HepG2 (cell line): ENCODE data around the gene B4GALT2. TPM values are rescaled to one million over a fixed set of nuclear protein-coding genes. Genes with fewer than 3 reads are reported as not detected.

Source experiments
- HNRNPK ChIP-seq: fragments of 200-400 bp; formaldehyde crosslinking; IDR thresholded peaks from 2 replicates; pipeline ENCODE4 v1.6.1; 2018; ENCODE audit warnings: low read length, low read depth, moderate library complexity, mild to moderate bottlenecking; ENCODE audit not compliant: poor library complexity, severe bottlenecking
- NFE2L1 ChIP-seq: sonication (generic); formaldehyde crosslinking; IDR thresholded peaks from 2 replicates; pipeline ENCODE4 v1.4.0; 2020; ENCODE audit warnings: missing genetic modification reagents, mild to moderate bottlenecking, borderline replicate concordance
- ZNF383 ChIP-seq: sonication (generic); formaldehyde crosslinking; IDR thresholded peaks from 2 replicates; pipeline ENCODE4 v1.4.0; 2020; ENCODE audit warnings: missing genetic modification reagents, mild to moderate bottlenecking, borderline replicate concordance
- ZNF530 ChIP-seq: sonication (generic); formaldehyde crosslinking; IDR thresholded peaks from 2 replicates; pipeline ENCODE4 v1.5.0; 2020; ENCODE audit warnings: low read depth, mild to moderate bottlenecking, missing genetic modification reagents
- ZNF543 ChIP-seq: sonication (generic); formaldehyde crosslinking; IDR thresholded peaks from 2 replicates; pipeline ENCODE4 v1.4.0; 2020; ENCODE audit warnings: mild to moderate bottlenecking, missing genetic modification reagents
- ZNF776 ChIP-seq: sonication (generic); formaldehyde crosslinking; IDR thresholded peaks from 2 replicates; pipeline ENCODE4 v1.4.0; 2020; ENCODE audit warnings: mild to moderate bottlenecking, missing genetic modification reagents
- polyA plus RNA-seq, 8 experiments: library from polyadenylated mRNA; depleted of rRNA in 3 of 8; stranded (reverse) in 7 of 8; unstranded in 1 of 8; fragments of >200 nt; fragmentation: Illumina TruSeq in 4 of 8; extraction: Trizol in 4 of 8; gene quantifications; 2 replicates each; pipeline versions ENCODE4 v1.2.1 to v1.2.3, GENCODE V29; 2011 to 2016; ENCODE audit warnings: low read depth in 4 of 8, missing spikeins in 1 of 8, mixed read lengths in 1 of 8; ENCODE audit not compliant: insufficient read depth in 1 of 8
- total RNA-seq, 5 experiments: library from RNA; depleted of rRNA; stranded (reverse); fragments of >200 nt; fragmentation: Illumina TruSeq; extraction: Trizol; gene quantifications; 2 replicates each; pipeline ENCODE4 v1.2.3, GENCODE V29; 2016; ENCODE audit warnings: low read depth in 1 of 5
- TF ChIP-seq, protein P1 (sequence below): sonication (generic); formaldehyde crosslinking; IDR thresholded peaks from one replicate; pipeline ENCODE4 v1.5.1; 2020; ENCODE audit warnings: mild to moderate bottlenecking, missing genetic modification reagents; ENCODE audit errors: not compliant biosample characterization
- TF ChIP-seq, protein P2 (sequence below): sonication (generic); formaldehyde crosslinking; IDR thresholded peaks from 2 replicates; pipeline ENCODE4 v1.4.0; 2020; ENCODE audit warnings: missing genetic modification reagents, mild to moderate bottlenecking, borderline replicate concordance
- TF ChIP-seq, protein P3 (sequence below): sonication (generic); formaldehyde crosslinking; IDR thresholded peaks from 2 replicates; pipeline ENCODE4 v1.4.0; 2020; ENCODE audit warnings: missing genetic modification reagents
- TF ChIP-seq, protein P4 (sequence below): IDR thresholded peaks from 2 replicates; pipeline ENCODE4 v1.6.1; 2012; ENCODE audit warnings: low read length, improper control_type of control experiment

B4GALT2 gene
- total and polyA plus RNA-seq, 2 of the 13 experiments (the other 11 are each of a cell fraction or from before 2014, with no cell fraction given), result 41.9 to 78.0 TPM

DNA sequence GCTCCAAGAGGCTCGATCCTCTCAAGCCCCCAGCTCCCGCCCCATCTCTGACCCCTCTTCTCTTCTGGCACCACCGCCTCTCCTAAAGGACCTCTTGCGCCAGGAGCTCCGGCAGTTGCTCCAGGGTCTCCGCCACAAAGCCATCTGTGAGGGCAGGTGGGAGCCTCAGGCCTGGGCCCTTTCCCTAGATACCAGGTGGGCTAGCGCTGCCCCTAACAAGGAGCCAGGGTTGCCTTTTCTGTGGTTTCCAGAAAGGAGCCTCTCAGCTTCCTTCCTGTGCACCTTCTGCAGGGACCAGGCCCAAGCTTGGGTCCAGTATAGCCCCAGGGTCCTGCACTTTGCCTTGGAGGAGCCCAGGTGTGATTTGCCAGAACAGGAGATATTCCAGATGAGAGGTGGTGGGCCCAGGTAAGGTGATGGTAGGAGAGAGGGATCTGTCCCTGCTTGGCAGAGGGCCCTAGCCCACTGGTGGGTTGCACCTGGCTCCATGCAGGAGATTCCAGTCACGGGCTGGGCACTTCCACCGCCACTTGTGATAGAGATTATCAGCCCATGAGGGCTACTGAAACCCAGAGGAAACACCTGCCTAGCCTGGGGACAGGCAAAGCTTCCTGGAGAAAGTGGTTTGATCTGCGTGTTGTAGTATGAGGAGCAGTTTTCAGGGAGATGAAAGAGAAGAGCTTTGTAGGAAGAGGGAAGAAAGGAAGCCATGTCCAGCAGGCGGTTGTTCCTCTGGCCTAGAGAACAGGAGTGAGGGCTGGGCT is 13.4 kb downstream of the B4GALT2 start (continued):
- TF ChIP-seq, protein P1, sequence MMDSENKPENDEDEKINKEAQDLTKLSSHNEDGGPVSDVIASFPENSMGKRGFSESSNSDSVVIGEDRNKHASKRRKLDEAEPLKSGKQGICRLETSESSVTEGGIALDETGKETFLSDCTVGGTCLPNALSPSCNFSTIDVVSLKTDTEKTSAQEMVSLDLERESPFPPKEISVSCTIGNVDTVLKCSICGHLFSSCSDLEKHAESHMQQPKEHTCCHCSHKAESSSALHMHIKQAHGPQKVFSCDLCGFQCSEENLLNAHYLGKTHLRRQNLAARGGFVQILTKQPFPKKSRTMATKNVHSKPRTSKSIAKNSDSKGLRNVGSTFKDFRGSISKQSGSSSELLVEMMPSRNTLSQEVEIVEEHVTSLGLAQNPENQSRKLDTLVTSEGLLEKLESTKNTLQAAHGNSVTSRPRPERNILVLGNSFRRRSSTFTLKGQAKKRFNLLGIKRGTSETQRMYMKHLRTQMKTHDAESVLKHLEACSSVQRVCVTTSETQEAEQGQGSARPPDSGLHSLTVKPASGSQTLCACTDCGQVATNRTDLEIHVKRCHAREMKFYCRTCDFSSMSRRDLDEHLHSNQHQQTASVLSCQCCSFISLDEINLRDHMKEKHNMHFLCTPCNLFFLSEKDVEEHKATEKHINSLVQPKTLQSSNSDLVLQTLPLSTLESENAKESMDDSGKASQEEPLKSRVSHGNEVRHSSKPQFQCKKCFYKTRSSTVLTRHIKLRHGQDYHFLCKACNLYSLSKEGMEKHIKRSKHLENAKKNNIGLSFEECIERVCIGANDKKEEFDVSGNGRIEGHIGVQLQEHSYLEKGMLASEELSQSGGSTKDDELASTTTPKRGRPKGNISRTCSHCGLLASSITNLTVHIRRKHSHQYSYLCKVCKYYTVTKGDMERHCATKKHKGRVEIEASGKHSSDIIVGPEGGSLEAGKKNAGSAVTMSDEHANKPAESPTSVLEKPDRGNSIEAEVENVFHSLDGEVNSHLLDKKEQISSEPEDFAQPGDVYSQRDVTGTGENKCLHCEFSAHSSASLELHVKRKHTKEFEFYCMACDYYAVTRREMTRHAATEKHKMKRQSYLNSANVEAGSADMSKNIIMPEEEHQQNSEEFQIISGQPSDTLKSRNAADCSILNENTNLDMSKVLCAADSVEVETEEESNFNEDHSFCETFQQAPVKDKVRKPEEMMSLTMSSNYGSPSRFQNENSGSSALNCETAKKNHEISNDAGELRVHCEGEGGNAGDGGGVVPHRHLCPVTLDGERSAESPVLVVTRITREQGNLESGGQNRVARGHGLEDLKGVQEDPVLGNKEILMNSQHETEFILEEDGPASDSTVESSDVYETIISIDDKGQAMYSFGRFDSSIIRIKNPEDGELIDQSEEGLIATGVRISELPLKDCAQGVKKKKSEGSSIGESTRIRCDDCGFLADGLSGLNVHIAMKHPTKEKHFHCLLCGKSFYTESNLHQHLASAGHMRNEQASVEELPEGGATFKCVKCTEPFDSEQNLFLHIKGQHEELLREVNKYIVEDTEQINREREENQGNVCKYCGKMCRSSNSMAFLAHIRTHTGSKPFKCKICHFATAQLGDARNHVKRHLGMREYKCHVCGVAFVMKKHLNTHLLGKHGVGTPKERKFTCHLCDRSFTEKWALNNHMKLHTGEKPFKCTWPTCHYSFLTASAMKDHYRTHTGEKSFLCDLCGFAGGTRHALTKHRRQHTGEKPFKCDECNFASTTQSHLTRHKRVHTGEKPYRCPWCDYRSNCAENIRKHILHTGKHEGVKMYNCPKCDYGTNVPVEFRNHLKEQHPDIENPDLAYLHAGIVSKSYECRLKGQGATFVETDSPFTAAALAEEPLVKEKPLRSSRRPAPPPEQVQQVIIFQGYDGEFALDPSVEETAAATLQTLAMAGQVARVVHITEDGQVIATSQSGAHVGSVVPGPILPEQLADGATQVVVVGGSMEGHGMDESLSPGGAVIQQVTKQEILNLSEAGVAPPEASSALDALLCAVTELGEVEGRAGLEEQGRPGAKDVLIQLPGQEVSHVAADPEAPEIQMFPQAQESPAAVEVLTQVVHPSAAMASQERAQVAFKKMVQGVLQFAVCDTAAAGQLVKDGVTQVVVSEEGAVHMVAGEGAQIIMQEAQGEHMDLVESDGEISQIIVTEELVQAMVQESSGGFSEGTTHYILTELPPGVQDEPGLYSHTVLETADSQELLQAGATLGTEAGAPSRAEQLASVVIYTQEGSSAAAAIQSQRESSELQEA, result no peak
- TF ChIP-seq NFE2L1 (CRISPR knock-in tag), result no peak
- no peak for TF ChIP-seq HNRNPK
- TF ChIP-seq, protein P2, sequence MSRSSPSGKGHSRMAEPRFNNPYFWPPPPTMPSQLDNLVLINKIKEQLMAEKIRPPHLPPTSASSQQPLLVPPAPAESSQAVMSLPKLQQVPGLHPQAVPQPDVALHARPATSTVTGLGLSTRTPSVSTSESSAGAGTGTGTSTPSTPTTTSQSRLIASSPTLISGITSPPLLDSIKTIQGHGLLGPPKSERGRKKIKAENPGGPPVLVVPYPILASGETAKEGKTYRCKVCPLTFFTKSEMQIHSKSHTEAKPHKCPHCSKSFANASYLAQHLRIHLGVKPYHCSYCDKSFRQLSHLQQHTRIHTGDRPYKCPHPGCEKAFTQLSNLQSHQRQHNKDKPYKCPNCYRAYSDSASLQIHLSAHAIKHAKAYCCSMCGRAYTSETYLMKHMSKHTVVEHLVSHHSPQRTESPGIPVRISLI (CRISPR knock-in tag), result 0 out of 2 replicates have a peak, but pooled peaks have one; percentile 5
- TF ChIP-seq ZNF776 (CRISPR knock-in tag), result 0 out of 2 replicates have a peak, but pooled peaks have one; percentile 3
- TF ChIP-seq ZNF543, result 0 out of 2 replicates have a peak, but pooled peaks have one; percentile 12
- TF ChIP-seq ZNF530 (CRISPR knock-in tag), result no peak
- TF ChIP-seq, protein P3, sequence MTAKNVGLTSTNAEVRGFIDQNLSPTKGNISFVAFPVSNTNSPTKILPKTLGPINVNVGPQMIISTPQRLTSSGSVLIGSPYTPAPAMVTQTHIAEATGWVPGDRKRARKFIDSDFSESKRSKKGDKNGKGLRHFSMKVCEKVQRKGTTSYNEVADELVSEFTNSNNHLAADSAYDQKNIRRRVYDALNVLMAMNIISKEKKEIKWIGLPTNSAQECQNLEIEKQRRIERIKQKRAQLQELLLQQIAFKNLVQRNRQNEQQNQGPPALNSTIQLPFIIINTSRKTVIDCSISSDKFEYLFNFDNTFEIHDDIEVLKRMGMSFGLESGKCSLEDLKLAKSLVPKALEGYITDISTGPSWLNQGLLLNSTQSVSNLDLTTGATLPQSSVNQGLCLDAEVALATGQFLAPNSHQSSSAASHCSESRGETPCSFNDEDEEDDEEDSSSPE (CRISPR knock-in tag), result no peak
- TF ChIP-seq, protein P4, sequence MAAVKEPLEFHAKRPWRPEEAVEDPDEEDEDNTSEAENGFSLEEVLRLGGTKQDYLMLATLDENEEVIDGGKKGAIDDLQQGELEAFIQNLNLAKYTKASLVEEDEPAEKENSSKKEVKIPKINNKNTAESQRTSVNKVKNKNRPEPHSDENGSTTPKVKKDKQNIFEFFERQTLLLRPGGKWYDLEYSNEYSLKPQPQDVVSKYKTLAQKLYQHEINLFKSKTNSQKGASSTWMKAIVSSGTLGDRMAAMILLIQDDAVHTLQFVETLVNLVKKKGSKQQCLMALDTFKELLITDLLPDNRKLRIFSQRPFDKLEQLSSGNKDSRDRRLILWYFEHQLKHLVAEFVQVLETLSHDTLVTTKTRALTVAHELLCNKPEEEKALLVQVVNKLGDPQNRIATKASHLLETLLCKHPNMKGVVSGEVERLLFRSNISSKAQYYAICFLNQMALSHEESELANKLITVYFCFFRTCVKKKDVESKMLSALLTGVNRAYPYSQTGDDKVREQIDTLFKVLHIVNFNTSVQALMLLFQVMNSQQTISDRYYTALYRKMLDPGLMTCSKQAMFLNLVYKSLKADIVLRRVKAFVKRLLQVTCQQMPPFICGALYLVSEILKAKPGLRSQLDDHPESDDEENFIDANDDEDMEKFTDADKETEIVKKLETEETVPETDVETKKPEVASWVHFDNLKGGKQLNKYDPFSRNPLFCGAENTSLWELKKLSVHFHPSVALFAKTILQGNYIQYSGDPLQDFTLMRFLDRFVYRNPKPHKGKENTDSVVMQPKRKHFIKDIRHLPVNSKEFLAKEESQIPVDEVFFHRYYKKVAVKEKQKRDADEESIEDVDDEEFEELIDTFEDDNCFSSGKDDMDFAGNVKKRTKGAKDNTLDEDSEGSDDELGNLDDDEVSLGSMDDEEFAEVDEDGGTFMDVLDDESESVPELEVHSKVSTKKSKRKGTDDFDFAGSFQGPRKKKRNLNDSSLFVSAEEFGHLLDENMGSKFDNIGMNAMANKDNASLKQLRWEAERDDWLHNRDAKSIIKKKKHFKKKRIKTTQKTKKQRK, result no peak
- peak; percentile 41; the same call in 1 of the 2 replicates for TF ChIP-seq ZNF383 (CRISPR knock-in tag)
